ENCODE data around the gene TLR1.
A peak's percentile ranks its signal among the peaks of the same experiment; 100 is the strongest.

The TLR1 gene

DNA sequence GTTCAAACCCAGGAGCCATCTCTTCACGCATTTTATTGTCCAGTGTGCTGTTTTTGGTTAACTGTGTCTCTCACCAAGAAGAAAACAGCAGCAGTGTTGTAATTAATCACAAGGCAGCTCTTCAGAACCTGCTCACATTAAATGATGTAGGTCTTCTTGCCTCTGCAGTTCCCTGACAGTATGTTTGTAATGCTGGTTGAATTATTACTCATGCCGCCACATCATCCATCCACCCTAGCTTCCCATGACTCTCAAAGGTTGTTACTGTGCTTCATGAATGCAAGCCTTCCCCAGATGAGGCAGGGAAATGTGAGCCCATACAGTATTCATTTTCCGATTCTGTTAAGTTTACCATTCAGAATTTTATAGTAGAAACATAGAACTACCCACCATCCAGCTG lies 39.2 kb downstream of the TLR1 start:
- Mint-ChIP-seq H3K4me1 (peaks cover 5% of the 10 kb centered on the region), H3K36me3 (ENCODE audit: insufficient read depth) (peaks cover 2% of the 10 kb centered on the region), H3K27ac (ENCODE audit: low read depth) (no peak overlapping the region), H3K27me3 (peaks cover 9% of the 10 kb centered on the region), H3K4me3 (no peak overlapping the region), H3K9me3 (no peaks in the 10 kb centered on the region)
- no peak for ATAC-seq (replicated peaks; ENCODE audit: extremely low read depth, poor library complexity, severe bottlenecking)
- DNase-seq (ENCODE audit: low spot score in 2 of 2): no peak

DNA sequence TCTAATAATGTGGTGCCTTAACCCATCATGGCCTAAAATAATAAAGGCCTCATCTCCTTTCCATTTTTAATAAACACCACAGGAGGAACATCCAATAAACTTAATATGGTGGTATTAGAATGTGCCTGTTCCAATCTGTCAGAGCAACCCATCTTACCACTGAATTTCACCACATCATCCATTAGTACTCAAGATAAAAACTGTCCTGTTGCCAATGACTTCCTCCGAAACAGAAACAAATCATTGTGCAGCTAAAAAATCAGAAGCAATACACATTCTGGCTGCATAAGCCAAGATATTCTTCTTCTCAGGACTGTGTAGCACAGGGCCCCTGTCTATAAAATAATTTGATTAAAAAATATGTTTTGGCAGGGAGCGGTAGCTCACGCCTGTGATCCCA lies 40.3 kb downstream of the TLR1 start:
- peaks cover 9% of the 10 kb centered on the region for H3K27me3 Mint-ChIP-seq
- H3K9me3 Mint-ChIP-seq: no peaks in the 10 kb centered on the region
- no peak for ATAC-seq (replicated peaks; ENCODE audit: extremely low read depth, poor library complexity, severe bottlenecking)
- no peak for DNase-seq (ENCODE audit: low spot score in 2 of 2)
- H3K4me3 Mint-ChIP-seq: no peak overlapping the region
- no peak overlapping the region for H3K27ac Mint-ChIP-seq (ENCODE audit: low read depth)
- peaks cover 5% of the 10 kb centered on the region for H3K4me1 Mint-ChIP-seq
- peaks cover 2% of the 10 kb centered on the region for H3K36me3 Mint-ChIP-seq (ENCODE audit: insufficient read depth)

DNA sequence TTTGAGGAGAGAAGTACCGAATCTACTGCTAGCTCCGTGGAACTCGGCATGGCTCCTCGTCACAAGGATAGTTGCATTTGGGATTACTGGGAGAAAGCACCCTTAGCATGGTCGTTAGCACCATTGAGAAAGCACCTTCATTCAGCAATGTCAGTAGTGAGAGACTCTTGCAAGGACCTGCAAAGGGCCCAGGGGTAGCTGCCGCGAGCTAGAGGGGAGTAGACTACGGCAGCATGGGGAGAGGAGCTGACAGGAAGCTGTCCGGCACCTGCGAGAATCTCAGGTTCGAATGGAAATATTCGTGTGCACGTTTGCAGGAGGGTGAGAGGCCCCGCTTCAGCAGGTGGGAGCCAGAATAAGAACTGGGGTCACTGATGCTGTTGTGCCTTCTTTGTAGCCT lies 42.0 kb downstream of the TLR1 start:
- Mint-ChIP-seq H3K4me1 (peaks cover 5% of the 10 kb centered on the region), H3K36me3 (ENCODE audit: insufficient read depth) (peaks cover 2% of the 10 kb centered on the region), H3K4me3 (no peak overlapping the region), H3K27ac (ENCODE audit: low read depth) (no peak overlapping the region), H3K27me3 (peaks cover 9% of the 10 kb centered on the region), H3K9me3 (no peaks in the 10 kb centered on the region)
- DNase-seq (ENCODE audit: low spot score in 2 of 2) (no peak), ATAC-seq (replicated peaks; ENCODE audit: extremely low read depth, poor library complexity, severe bottlenecking) (no peak)

DNA sequence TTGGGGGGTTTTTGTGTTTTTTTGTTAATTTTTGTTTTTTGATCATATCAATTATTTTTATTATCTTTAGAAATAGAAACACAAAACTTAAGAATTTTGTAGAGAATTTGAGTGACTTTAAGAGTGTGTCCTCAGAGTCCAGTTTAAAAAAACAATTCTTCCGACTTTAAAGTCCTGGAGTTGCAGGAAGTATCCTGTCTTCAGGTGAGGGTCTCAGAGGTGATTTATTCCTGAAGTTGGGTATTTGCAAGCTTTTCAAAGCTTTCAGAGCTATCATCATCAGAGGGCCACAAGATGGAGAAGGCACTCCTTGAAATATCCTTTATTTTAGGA lies 44.8 kb downstream of the TLR1 start:
- Mint-ChIP-seq H3K9me3 (no peaks in the 10 kb centered on the region), H3K4me3 (no peak overlapping the region), H3K36me3 (ENCODE audit: insufficient read depth) (peaks cover 2% of the 10 kb centered on the region), H3K27ac (ENCODE audit: low read depth) (no peak overlapping the region), H3K4me1 (peaks cover 5% of the 10 kb centered on the region), H3K27me3 (peaks cover 9% of the 10 kb centered on the region)
- ATAC-seq (replicated peaks; ENCODE audit: extremely low read depth, poor library complexity, severe bottlenecking): no peak
- no peak for DNase-seq (ENCODE audit: low spot score in 2 of 2)

DNA sequence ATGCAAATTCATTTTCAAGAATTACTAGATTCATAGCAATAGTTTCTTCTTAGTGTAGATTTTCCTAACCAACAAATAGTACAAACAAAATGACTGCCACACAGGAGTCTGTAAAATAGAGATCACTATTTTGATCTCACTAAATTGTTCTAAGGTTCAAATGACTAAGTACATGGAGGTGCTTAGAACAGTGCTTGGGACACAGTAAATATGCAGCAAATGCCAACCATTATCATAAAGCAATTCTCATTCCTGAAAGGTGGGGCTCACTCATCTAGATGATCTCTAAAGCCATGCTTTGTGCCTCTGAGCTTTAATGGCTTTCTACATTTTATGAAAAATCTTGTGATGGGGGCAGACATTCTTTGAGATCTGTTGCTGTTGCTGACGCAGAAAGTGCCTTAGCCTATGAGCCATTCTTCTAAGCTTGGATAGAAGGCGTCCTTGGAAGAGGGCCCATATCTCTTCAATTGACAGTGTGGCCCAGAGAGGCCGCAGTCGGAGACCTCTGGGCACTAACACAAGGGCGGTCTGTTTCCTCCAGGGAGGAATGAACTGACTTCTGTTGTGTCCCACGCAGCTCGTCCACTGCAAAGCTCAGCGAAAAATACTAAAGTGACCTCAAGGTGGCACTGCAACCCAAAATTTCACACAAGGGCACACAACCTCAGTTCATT lies 45.3 kb downstream of the TLR1 start:
- Mint-ChIP-seq H3K36me3 (ENCODE audit: insufficient read depth) (peaks cover 2% of the 10 kb centered on the region), H3K9me3 (no peaks in the 10 kb centered on the region), H3K4me1 (peaks cover 5% of the 10 kb centered on the region), H3K4me3 (no peak overlapping the region), H3K27ac (ENCODE audit: low read depth) (no peak overlapping the region), H3K27me3 (peaks cover 9% of the 10 kb centered on the region)
- DNase-seq (ENCODE audit: low spot score in 2 of 2): peak; percentile 21 to 48
- no peak for ATAC-seq (replicated peaks; ENCODE audit: extremely low read depth, poor library complexity, severe bottlenecking)

DNA sequence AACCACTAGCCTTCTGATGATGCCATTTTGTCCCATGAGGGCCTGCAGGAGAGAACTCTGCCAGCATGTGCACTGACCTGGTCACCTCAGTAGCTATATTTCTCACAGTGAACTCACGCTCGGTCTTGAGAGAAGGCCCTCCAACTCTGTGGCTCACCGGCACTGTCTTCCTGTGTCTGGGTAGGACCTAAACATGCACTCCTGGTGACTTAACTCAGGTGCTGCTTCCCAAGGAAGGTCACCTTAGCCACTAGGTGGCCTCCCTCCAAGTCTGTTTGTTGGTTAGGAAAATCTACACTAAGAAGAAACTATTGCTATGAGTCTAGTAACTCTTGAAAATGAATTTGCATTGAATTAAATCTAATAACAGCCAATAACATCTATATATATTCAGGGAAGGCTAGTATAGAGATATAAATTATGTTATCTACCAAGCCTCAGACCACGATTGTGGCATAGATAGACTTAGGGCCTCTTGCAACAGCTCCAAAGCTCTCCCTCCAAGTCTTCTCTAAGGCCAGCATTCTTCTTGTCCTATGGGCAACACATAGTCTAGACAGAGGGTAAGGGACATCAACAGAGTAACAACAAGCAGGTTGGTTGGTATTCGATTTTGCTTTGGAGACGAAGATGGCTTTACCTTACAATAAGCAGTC lies 46.5 kb downstream of the TLR1 start:
- H3K27ac Mint-ChIP-seq (ENCODE audit: low read depth): no peak overlapping the region
- H3K36me3 Mint-ChIP-seq (ENCODE audit: insufficient read depth): peaks cover 2% of the 10 kb centered on the region
- ATAC-seq (replicated peaks; ENCODE audit: extremely low read depth, poor library complexity, severe bottlenecking): no peak
- H3K4me3 Mint-ChIP-seq: no peak overlapping the region
- peaks cover 5% of the 10 kb centered on the region for H3K4me1 Mint-ChIP-seq
- no peaks in the 10 kb centered on the region for H3K9me3 Mint-ChIP-seq
- H3K27me3 Mint-ChIP-seq: peaks cover 9% of the 10 kb centered on the region
- DNase-seq (ENCODE audit: low spot score in 2 of 2): no peak

DNA sequence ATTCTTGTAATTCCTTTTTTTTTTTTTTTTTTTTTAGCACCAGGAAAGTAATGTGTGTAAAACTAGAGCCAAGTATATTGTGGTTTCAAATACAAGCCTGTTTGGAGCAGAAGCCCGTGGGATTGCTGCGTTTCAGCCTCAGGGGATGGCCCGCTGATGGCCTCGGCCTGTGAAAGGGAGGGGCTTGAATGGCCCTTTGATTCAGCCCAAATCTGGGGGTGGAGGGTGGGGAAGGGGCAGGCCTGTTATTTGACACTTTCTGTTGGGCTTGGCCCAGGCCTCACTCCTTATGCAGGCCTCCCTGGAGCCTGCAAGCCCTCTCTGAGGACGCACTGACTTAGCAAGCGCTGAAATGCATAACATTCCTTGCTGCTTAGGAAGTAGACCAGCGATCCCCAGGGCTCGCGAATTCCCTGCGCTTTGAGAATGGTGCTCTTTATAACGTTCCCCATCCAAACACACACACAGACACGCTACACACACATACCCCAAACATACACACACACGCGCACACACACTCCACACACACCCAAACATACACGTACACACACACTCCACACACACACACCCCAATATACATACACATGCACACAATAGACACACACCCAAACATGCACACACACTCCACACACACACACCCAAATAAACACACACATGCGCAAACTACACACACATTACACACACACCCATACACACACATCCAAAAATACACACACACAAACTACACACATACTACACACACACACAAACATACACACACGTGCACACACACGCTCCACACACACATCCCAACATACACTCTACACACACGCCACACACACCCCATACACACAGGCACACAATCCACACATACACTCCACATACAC lies 51.4 kb downstream of the TLR1 start:
- Mint-ChIP-seq H3K27me3 (no peaks in the 10 kb centered on the region), H3K4me1 (no peaks in the 10 kb centered on the region), H3K4me3 (no peak overlapping the region), H3K9me3 (peaks cover 6% of the 10 kb centered on the region), H3K36me3 (ENCODE audit: insufficient read depth) (no peaks in the 10 kb centered on the region), H3K27ac (ENCODE audit: low read depth) (no peak overlapping the region)
- no peak for DNase-seq (ENCODE audit: low spot score in 2 of 2)
- no peak for ATAC-seq (replicated peaks; ENCODE audit: extremely low read depth, poor library complexity, severe bottlenecking)

DNA sequence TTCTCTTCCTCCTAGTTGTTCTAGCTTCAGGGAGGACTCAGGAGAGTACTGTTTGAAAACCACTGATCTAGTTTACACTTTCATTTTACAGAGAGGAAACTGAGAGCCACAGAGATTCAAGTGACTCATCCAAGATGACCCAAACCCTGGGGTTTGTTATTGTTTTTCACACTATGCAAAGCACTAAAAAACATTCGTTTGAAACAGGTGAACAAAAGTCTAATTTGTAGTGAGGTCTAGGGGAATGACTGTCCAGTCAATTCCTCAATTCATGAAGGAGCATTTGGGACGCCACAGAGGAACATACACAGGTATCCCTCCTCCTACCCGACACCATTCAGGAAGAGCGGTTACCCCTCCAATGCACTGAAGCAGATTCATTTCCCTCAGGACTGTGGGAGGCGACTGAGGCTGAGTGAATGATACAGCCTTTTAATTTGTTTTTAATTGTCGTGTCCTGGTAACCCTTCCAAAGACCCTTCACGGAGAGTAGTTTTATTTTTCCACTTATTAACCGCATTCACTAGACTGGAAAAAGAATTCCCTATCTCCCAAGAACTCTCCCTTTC lies 52.1 kb downstream of the TLR1 start:
- no peaks in the 10 kb centered on the region for H3K36me3 Mint-ChIP-seq (ENCODE audit: insufficient read depth)
- H3K27ac Mint-ChIP-seq (ENCODE audit: low read depth): no peak overlapping the region
- no peak overlapping the region for H3K4me3 Mint-ChIP-seq
- ATAC-seq (replicated peaks; ENCODE audit: extremely low read depth, poor library complexity, severe bottlenecking) (peak; percentile 49), DNase-seq (ENCODE audit: low spot score in 2 of 2) (no peak)
- H3K4me1 Mint-ChIP-seq: no peaks in the 10 kb centered on the region
- H3K27me3 Mint-ChIP-seq: no peaks in the 10 kb centered on the region
- H3K9me3 Mint-ChIP-seq: peaks cover 9% of the 10 kb centered on the region

DNA sequence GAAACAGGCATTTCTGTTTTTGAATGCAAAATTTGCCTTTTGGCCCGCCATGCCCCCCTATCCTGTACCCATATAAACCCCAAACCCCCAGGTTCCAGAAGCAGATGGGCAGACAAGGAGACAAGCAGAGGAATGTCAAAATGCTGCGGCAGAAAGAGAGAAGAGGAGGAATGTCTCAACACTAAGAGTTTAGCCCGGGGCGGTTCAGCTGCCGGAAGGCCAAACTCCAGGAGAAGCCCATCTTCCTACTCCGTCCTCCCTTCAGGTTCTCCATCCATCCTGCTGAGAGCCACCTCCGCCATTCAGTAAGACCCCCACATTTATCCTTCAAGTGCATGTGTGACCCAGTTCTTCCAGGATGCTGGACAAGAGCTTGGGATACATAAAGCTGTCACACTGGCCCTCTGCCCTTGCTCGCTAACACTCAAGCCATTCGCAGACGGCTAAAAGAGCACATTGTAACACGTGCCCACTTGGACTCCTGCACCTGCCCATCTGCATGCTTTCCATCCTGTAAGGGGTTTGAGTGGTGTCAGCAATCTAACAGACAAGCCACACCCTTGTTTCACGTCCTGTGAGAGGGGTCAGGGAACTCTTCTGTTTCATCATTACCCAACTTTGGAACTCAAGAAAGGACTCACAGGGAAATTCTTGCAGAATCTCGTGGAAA lies 53.1 kb downstream of the TLR1 start:
- Mint-ChIP-seq H3K36me3 (ENCODE audit: insufficient read depth) (no peaks in the 10 kb centered on the region), H3K27ac (ENCODE audit: low read depth) (no peak overlapping the region), H3K4me3 (no peak overlapping the region), H3K4me1 (no peaks in the 10 kb centered on the region), H3K27me3 (no peaks in the 10 kb centered on the region), H3K9me3 (peaks cover 15% of the 10 kb centered on the region)
- DNase-seq (ENCODE audit: low spot score in 2 of 2) (no peak), ATAC-seq (replicated peaks; ENCODE audit: extremely low read depth, poor library complexity, severe bottlenecking) (no peak)

DNA sequence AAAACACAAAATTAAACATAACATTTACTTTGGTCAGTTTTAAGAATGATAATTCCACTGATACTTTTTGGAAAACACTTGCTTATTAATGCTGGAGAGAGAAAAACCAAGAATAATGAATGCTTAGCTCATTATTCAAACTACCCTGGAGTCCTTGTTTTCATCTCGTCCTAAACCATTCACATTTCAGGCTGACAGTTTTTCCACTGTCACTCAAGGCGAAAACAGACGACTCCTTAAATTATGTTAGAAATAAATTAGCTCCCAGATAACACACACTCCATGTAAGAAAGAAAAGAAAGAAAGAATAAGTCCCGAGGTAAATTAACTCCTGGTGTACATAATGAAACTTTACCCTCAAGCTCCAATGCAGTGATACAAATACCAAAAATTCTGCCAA lies 55.3 kb downstream of the TLR1 start:
- Mint-ChIP-seq H3K4me1 (no peaks in the 10 kb centered on the region), H3K27me3 (no peaks in the 10 kb centered on the region), H3K36me3 (ENCODE audit: insufficient read depth) (no peaks in the 10 kb centered on the region), H3K9me3 (peaks cover 16% of the 10 kb centered on the region), H3K4me3 (no peak overlapping the region), H3K27ac (ENCODE audit: low read depth) (no peak overlapping the region)
- DNase-seq (ENCODE audit: low spot score in 2 of 2) (no peak), ATAC-seq (replicated peaks; ENCODE audit: extremely low read depth, poor library complexity, severe bottlenecking) (no peak)

DNA sequence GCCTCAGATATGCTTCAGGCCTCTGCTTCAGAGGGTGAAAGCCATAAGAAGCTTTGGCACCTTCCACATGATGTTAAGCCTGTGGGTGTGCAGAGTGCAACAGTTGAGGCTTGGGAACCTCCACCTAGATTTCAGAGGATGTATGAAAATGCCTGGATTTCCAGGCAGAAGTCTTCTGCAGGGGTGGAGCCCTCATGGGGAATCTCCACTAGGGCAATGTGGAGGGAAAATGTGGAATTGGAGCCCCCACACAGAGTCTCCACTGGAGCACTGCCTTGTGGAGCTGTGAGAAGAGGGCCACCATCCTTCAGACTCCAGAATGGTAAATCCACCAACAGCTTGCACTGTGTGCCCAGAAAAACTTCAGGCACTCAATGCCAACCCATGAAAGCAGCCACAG lies 57.0 kb downstream of the TLR1 start:
- H3K27ac Mint-ChIP-seq (ENCODE audit: low read depth): no peak overlapping the region
- H3K4me3 Mint-ChIP-seq: no peak overlapping the region
- H3K4me1 Mint-ChIP-seq: no peaks in the 10 kb centered on the region
- no peaks in the 10 kb centered on the region for H3K27me3 Mint-ChIP-seq
- H3K9me3 Mint-ChIP-seq: peaks cover 16% of the 10 kb centered on the region
- DNase-seq (ENCODE audit: low spot score in 2 of 2): no peak
- no peak for ATAC-seq (replicated peaks; ENCODE audit: extremely low read depth, poor library complexity, severe bottlenecking)
- peaks cover 1% of the 10 kb centered on the region for H3K36me3 Mint-ChIP-seq (ENCODE audit: insufficient read depth)
